A673 (cell line): ENCODE data around the gene KIRREL3.

Experiments
- EZH2 ChIP-seq: fragments of 200-600 bp; sonication (generic); IDR thresholded peaks from 2 replicates; pipeline ENCODE4 v1.6.1; 2017; ENCODE audit warnings: borderline replicate concordance, low read depth, mild to moderate bottlenecking, mixed read lengths, antibody characterized with exemption, low read length; ENCODE audit not compliant: poor library complexity, severe bottlenecking
- TF ChIP-seq, protein P1 (sequence below): fragments of 300-800, 200-600 bp; sonication (generic); conservative IDR thresholded peaks from 2 replicates; pipeline ENCODE4 v1.5.1; 2017; ENCODE audit warnings: low read depth, mild to moderate bottlenecking, antibody characterized with exemption, low read length, moderate library complexity, mixed read lengths

DNA sequence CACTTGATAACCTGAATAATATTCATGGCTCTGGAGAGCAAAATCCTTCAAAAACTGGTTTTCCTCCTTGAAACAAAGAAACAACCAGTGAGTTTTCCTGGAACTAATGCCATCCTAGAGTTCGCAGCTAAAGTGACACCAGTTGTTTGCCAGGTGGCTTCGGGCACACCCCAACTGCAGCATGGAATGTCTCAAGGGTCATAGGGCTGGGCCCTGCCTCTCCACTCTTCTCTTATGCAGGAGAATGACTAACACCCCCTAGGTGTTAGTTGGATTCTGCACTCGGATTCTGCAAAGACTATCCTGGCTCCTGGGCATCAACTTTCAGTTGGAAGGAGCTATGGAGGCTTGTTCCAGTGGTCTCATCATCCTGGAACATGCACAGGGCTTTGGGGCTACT, 98.8 kb downstream of the KIRREL3 start:
- TF ChIP-seq, protein P1, sequence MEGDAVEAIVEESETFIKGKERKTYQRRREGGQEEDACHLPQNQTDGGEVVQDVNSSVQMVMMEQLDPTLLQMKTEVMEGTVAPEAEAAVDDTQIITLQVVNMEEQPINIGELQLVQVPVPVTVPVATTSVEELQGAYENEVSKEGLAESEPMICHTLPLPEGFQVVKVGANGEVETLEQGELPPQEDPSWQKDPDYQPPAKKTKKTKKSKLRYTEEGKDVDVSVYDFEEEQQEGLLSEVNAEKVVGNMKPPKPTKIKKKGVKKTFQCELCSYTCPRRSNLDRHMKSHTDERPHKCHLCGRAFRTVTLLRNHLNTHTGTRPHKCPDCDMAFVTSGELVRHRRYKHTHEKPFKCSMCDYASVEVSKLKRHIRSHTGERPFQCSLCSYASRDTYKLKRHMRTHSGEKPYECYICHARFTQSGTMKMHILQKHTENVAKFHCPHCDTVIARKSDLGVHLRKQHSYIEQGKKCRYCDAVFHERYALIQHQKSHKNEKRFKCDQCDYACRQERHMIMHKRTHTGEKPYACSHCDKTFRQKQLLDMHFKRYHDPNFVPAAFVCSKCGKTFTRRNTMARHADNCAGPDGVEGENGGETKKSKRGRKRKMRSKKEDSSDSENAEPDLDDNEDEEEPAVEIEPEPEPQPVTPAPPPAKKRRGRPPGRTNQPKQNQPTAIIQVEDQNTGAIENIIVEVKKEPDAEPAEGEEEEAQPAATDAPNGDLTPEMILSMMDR = no peak
- no peak for TF ChIP-seq EZH2
